ENCODE measurements around the gene OSMR. TPM values are rescaled to one million over a fixed set of nuclear protein-coding genes. Genes with fewer than 3 reads are reported as not detected.

Gene OSMR
- total and polyA plus RNA-seq, 4 donors, result 4.2 to 13.7 (median 8.0) TPM

DNA sequence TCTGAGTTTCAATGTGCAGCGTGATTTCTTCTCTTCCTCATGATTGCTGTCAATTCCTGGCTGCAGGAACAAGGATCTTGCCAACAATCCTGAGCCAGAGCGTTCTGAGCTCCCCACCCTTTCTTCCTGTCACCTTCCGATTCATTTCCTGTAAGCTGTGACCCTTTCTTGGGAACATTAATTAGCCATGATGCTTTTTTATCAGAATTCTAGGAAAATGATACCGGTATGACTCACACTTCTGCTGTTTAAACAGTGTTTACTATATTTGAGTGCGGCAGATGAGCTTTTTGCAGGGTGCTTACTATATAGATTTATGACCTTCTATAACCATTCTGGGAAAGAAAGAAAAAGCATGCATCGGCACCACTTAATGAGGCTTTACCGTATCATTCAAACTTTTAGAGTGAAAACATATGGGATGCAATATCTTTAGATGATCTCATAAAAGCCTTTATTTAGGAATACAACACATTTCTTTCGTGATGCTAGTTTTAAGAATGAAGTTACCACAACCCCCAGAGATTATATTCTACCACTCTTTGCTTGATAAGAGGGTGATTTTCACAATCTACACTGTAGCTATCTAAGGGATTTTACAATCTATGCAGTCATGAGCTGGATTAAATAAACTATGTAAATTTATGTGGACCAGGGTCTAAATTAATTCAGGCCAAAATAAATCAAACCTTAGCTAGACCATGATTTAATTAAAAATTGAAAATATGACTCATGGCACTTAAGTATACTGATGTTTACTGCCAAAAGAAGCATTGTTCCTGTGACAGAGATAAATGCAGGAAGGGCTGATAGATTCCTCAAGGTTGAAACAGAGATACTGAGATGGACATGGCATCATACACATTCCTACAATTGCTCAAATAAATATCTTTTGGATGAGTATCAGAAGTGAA is 38.0 kb upstream of the OSMR start:
- H3K36me3 ChIP-seq (ENCODE audit: control insufficient read depth, insufficient read depth, low read length), result no peaks in the 10 kb centered on the region
- WGBS (ENCODE audit: insufficient coverage), result 78% methylated on average over 2 of the region's 8 CpGs
- peak in 2 of 6 donors; percentile 17 to 43 for DNase-seq (ENCODE audit: low read depth in 4 of 6, low spot score in 6 of 6)
- no peaks in the 10 kb centered on the region for H3K9me3 ChIP-seq (ENCODE audit: control insufficient read depth, insufficient read depth, low read length)
- H3K4me1 ChIP-seq (ENCODE audit: control insufficient read depth, insufficient read depth, low read length), result peaks cover 12% of the 10 kb centered on the region
- H3K27ac ChIP-seq (ENCODE audit: low read depth, low read length), result no peak overlapping the region
- H3K27me3 ChIP-seq (ENCODE audit: control insufficient read depth, insufficient read depth, low read length), result no peaks in the 10 kb centered on the region
- H3K4me3 ChIP-seq (ENCODE audit: low read depth, low read length), result no peak overlapping the region

DNA sequence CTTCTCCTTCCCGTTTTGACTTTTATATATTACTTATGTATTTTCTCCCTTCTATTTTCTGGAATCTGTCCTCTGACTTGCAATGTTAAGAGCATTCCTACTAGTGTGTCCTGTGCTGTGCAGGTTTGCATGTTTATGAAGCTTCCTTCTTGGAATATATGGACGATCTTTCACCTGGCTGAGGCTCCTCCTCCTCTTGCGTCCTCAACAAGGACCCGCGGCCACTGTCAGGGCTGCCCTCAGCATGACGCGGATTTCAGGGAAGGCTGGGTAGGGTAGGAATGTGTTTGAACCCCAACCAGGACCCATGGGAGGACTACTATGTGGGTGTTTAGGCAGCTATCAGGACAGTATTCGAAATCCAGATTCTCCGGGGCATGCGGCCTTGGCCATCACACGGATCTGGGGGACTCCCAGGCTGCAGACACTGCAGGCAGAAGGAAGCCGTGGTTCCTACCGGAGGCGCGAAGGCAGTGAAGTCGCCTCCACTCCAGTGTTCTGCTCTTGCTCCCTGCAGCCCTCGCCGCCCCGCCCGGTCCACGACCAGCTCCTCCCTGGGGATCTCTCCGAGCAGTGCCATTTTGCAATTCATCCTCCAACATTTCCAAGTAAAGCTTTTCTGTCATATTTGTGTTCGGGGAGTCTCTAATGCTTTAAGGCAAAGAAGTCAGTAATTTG is 37.0 kb upstream of the OSMR start:
- Histone ChIP-seq H3K4me1 (ENCODE audit: control insufficient read depth, insufficient read depth, low read length) (peaks cover 12% of the 10 kb centered on the region), H3K27ac (ENCODE audit: low read depth, low read length) (no peak overlapping the region), H3K4me3 (ENCODE audit: low read depth, low read length) (no peak overlapping the region), H3K27me3 (ENCODE audit: control insufficient read depth, insufficient read depth, low read length) (no peaks in the 10 kb centered on the region), H3K9me3 (ENCODE audit: control insufficient read depth, insufficient read depth, low read length) (no peaks in the 10 kb centered on the region), H3K36me3 (ENCODE audit: control insufficient read depth, insufficient read depth, low read length) (no peaks in the 10 kb centered on the region)
- DNase-seq (ENCODE audit: low read depth in 4 of 6, low spot score in 6 of 6), result no peak
- 96% methylated on average over 18 of the region's 23 CpGs for WGBS (ENCODE audit: insufficient coverage)

DNA sequence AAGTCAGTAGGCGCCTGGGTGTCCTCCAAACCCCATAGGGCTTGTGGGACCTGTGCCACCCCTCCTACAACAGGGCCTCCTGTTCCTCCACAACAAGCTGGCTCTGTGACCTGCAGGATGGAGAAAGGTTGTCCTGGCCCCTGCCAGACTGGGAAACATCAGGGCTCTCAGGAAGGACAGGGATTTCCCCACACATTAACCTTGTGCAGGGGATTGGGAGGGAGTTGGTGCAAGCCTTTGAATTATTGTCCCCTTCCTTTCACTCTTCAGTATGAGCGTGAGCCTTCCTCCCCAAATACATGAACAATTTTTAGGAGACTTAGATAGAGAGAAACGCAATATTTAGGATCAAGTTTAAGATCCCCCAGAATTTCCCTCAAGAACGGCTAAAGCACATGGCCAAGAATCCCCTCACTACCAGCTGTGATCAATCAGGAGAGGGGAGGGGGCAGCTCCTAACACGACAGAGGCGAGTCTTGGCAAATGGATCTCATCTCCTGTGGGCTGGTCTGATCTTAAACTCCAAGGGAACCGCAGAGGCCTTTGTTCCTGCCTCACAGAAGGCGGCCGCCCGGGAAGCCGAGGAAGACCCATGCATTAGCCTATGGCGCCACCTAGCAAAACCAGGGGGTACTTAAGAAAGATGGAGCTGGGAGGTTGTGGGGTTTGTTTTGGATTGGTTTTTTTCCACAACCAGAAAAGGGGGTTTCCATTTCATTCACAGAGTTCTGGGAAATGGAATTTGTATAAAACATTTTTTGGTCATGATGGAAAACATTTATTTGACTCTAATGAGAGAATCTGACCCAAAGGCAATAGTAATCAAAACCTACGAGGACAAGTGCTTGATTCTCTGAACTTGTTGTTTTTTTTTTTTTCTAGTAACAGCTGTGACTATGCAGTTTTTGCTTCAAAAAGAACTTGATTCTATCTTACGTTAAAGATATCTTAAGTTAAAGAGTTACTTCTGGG is 36.1 kb upstream of the OSMR start:
- peak overlapping the region; percentile 25 for H3K27ac ChIP-seq (ENCODE audit: low read depth, low read length)
- WGBS (ENCODE audit: insufficient coverage), result 0% methylated on average over 7 of the region's 14 CpGs
- no peaks in the 10 kb centered on the region for H3K9me3 ChIP-seq (ENCODE audit: control insufficient read depth, insufficient read depth, low read length)

DNA sequence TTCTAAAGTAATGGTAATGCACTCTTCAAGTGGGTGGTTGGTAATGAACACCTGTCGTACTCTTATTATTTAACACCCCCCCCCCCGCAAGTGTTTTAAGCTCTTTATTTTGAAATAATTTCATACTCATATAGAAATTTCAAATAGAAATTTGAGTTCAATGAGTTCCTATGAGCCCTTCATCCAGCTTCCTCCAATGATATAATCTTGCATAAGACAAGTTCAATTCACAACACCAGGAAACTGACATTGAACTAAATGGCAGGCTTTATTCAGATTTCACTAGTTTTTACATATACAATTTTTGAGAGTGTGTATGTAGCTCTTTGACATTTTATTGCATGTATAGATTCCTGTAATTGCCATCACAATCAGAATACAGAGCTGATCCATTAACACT is 30.9 kb upstream of the OSMR start:
- H3K27ac ChIP-seq (ENCODE audit: low read depth, low read length), result no peak overlapping the region
- no CpG with 5 or more reads among the region's 2 CpGs for WGBS (ENCODE audit: insufficient coverage)
- H3K36me3 ChIP-seq (ENCODE audit: control insufficient read depth, insufficient read depth, low read length), result no peaks in the 10 kb centered on the region
- no peak for DNase-seq (ENCODE audit: low read depth in 4 of 6, low spot score in 6 of 6)
- H3K9me3 ChIP-seq (ENCODE audit: control insufficient read depth, insufficient read depth, low read length), result no peaks in the 10 kb centered on the region
- H3K27me3 ChIP-seq (ENCODE audit: control insufficient read depth, insufficient read depth, low read length), result no peaks in the 10 kb centered on the region
- H3K4me3 ChIP-seq (ENCODE audit: low read depth, low read length), result no peak overlapping the region
- H3K4me1 ChIP-seq (ENCODE audit: control insufficient read depth, insufficient read depth, low read length), result no peaks in the 10 kb centered on the region

More for the DNA sequence above, 36.1 kb upstream of the OSMR start:
- Histone ChIP-seq H3K36me3 (ENCODE audit: control insufficient read depth, insufficient read depth, low read length) (no peaks in the 10 kb centered on the region), H3K27me3 (ENCODE audit: control insufficient read depth, insufficient read depth, low read length) (no peaks in the 10 kb centered on the region), H3K4me1 (ENCODE audit: control insufficient read depth, insufficient read depth, low read length) (peaks cover 12% of the 10 kb centered on the region), H3K4me3 (ENCODE audit: low read depth, low read length) (no peak overlapping the region)
- DNase-seq (ENCODE audit: low read depth in 4 of 6, low spot score in 6 of 6), result peak; percentile 54 to 96 (median 80)

DNA sequence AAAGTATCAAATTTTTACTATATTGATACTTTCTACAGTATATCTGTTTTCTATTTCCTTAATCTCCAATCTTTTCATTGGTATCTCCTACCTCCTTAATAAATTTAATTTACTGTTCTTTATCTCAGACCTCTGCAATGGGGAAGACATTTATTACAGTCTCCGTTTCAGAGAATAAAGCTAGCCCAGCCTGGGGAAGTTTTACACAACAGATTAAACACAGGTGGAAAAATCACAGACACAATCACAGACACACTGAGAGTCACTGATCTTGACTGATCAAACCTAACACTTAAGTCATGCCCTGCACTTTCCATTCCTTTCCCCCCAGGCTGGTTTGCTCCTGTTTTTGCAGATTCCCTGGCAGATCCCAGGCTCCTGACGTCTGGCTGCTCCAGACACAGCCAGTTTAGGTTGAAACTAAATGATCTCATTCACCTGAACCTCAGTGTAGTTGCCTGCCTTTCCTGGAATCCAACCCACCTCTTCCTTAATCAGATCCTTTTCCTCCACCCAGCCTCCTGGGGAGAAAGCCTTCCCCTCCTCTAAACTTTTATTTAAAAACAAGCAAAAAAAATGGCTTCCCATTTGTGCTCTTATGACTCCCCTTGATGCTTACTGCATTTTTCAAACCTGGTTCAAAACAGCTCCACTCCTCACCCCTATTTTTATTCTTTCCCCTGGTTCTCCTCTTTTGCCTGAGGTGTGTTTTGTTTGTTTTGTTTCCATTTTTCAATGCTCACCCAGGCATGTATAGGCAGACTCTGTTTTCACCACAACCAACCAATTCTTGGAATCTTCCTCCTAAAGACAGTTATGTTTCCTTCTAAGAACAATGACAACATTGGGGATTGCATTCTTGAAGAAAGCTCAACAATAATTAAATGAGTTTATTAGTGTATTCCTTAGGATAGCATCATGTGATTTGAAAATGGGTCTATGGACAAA is 29.5 kb upstream of the OSMR start:
- Histone ChIP-seq H3K9me3 (ENCODE audit: control insufficient read depth, insufficient read depth, low read length) (no peaks in the 10 kb centered on the region), H3K27ac (ENCODE audit: low read depth, low read length) (no peak overlapping the region), H3K4me3 (ENCODE audit: low read depth, low read length) (no peak overlapping the region), H3K4me1 (ENCODE audit: control insufficient read depth, insufficient read depth, low read length) (no peaks in the 10 kb centered on the region), H3K36me3 (ENCODE audit: control insufficient read depth, insufficient read depth, low read length) (no peaks in the 10 kb centered on the region), H3K27me3 (ENCODE audit: control insufficient read depth, insufficient read depth, low read length) (no peaks in the 10 kb centered on the region)
- DNase-seq (ENCODE audit: low read depth in 4 of 6, low spot score in 6 of 6), result no peak
- WGBS (ENCODE audit: insufficient coverage), result 53% methylated on average over 2 of the region's 2 CpGs

DNA sequence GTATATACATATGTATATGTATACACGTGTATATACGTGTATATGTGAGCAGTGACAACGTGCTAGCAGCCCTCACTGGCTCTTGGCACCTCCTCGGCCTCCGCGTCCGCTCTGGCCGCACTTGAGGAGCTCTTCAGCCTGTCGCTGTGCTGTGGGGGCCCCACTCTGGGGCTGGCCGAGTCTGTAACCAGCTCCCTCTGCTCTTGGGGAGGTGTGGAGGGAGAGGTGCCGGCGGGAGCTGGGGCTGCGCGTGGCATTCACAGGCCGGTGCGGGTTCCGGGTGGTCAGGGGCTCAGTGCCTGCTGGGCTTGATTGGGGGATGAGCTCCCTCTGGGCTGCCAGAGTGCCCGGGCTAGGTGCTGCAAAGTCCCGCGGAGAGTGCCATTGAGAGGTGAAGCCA is 24.1 kb upstream of the OSMR start:
- WGBS (ENCODE audit: insufficient coverage), result 93% methylated on average over 19 of the region's 20 CpGs
- peaks cover 3% of the 10 kb centered on the region for H3K36me3 ChIP-seq (ENCODE audit: control insufficient read depth, insufficient read depth, low read length)
- H3K9me3 ChIP-seq (ENCODE audit: control insufficient read depth, insufficient read depth, low read length), result no peaks in the 10 kb centered on the region
- no peak for DNase-seq (ENCODE audit: low read depth in 4 of 6, low spot score in 6 of 6)
- H3K4me3 ChIP-seq (ENCODE audit: low read depth, low read length), result no peak overlapping the region
- H3K27ac ChIP-seq (ENCODE audit: low read depth, low read length), result no peak overlapping the region
- H3K27me3 ChIP-seq (ENCODE audit: control insufficient read depth, insufficient read depth, low read length), result no peaks in the 10 kb centered on the region
- no peaks in the 10 kb centered on the region for H3K4me1 ChIP-seq (ENCODE audit: control insufficient read depth, insufficient read depth, low read length)

DNA sequence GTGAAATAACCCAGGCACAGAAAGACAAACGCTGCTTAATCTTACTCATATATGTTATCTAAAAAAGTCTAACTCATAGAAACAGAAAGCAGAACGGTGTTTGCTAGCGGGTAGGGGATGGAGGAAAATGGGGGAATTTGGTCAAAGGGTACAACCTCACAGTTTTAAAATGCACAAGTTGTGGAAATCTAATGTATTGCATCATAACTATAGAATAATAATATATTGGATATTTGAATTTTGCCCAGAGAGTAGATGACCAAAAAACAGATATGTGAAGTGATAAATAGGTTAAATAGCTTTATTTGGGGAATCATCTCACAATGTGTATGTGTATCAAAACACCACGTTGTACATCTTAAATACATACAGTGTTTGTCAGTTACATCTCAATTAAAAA is 22.3 kb upstream of the OSMR start:
- H3K27me3 ChIP-seq (ENCODE audit: control insufficient read depth, insufficient read depth, low read length), result no peaks in the 10 kb centered on the region
- H3K27ac ChIP-seq (ENCODE audit: low read depth, low read length), result no peak overlapping the region
- DNase-seq (ENCODE audit: low read depth in 4 of 6, low spot score in 6 of 6), result no peak
- H3K4me1 ChIP-seq (ENCODE audit: control insufficient read depth, insufficient read depth, low read length), result no peaks in the 10 kb centered on the region
- WGBS (ENCODE audit: insufficient coverage), result no CpG with 5 or more reads among the region's 4 CpGs
- peaks cover 3% of the 10 kb centered on the region for H3K36me3 ChIP-seq (ENCODE audit: control insufficient read depth, insufficient read depth, low read length)
- no peaks in the 10 kb centered on the region for H3K9me3 ChIP-seq (ENCODE audit: control insufficient read depth, insufficient read depth, low read length)
- no peak overlapping the region for H3K4me3 ChIP-seq (ENCODE audit: low read depth, low read length)

DNA sequence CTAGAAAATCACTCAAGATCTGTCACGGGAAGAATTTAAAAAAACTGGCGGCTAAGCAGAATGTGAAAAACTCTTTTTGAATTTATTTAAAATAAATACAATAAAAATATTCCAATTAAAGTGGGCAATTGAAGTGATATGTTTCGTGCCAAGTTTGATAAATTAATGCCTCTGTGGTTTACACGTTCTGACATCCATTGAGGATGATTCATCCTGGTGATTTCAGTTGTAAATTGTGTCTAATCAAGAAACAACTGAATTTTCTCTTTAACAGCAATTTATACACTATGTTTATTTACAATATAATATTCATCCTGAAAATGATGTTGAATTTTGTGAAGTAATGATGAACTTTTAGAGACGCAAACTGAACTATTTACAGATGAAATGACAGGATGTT is 21.0 kb upstream of the OSMR start:
- no peaks in the 10 kb centered on the region for H3K27me3 ChIP-seq (ENCODE audit: control insufficient read depth, insufficient read depth, low read length)
- DNase-seq (ENCODE audit: low read depth in 4 of 6, low spot score in 6 of 6), result no peak
- H3K9me3 ChIP-seq (ENCODE audit: control insufficient read depth, insufficient read depth, low read length), result no peaks in the 10 kb centered on the region
- H3K4me3 ChIP-seq (ENCODE audit: low read depth, low read length), result no peak overlapping the region
- 90% methylated on average over 1 of the region's 5 CpGs for WGBS (ENCODE audit: insufficient coverage)
- H3K27ac ChIP-seq (ENCODE audit: low read depth, low read length), result no peak overlapping the region
- H3K4me1 ChIP-seq (ENCODE audit: control insufficient read depth, insufficient read depth, low read length), result no peaks in the 10 kb centered on the region
- H3K36me3 ChIP-seq (ENCODE audit: control insufficient read depth, insufficient read depth, low read length), result peaks cover 3% of the 10 kb centered on the region

Measured in spinal cord (tissue), 10 donors.